Upper lobe of right lung (tissue), 1 donor: ENCODE measurements around the gene SLC7A11. TPM values are rescaled to one million over a fixed set of nuclear protein-coding genes. Genes with fewer than 3 reads are reported as not detected.
"Not testable (repeated sequence)": the region's sequence is repeated elsewhere in the genome, so short reads cannot be mapped to it uniquely, and the experiment has no call there.

Experiments used
- ATAC-seq: fragments of 200-7000 bp; cut with Tn5 transposase; one replicate; pipeline ENCODE4 v1.9.1; 2020; ENCODE audit warnings: mild to moderate bottlenecking, moderate library complexity
- DNase-seq: peaks from one replicate; pipeline ENCODE4 v3.0.0-alpha.2; 2020
- H3K27ac ChIP-seq: fragments of 200-600 bp; one replicate; pipeline ENCODE4 v1.8.0; 2022
- H3K27me3 ChIP-seq: fragments of 200-600 bp; one replicate; pipeline ENCODE4 v1.8.0; 2022; ENCODE audit warnings: mild to moderate bottlenecking
- H3K36me3 ChIP-seq: fragments of 200-600 bp; one replicate; pipeline ENCODE4 v1.8.0; 2022
- H3K4me1 ChIP-seq: fragments of 200-600 bp; one replicate; pipeline ENCODE4 v1.8.0; 2022
- H3K4me3 ChIP-seq: fragments of 200-600 bp; one replicate; pipeline ENCODE4 v1.8.0; 2022; ENCODE audit warnings: mild to moderate bottlenecking
- H3K9me3 ChIP-seq: fragments of 200-600 bp; one replicate; pipeline ENCODE4 v1.8.0; 2022
- intact Hi-C: fragments of 100-400 bp; cut with DNase I; formaldehyde crosslinking; loops from one replicate; pipeline ENCODE4 v1.11.0; 2022
- total RNA-seq: library from RNA; stranded (reverse); fragmentation: NEBNext Ultra II Directional; extraction: Animal tissue kit (Norgen Biotek cat#: 25700); gene quantifications from one replicate; pipeline ENCODE4 v1.2.1, GENCODE V29; 2021
- TF ChIP-seq, protein P1 (sequence below): fragments of 200-600 bp; IDR thresholded peaks from one replicate; pipeline ENCODE4 v1.8.0; 2022; ENCODE audit warnings: antibody characterized with exemption
- donor health status: DM: no; HTN: yes; CAD: no; lungs with severe emphysema.

SLC7A11 gene
- total RNA-seq, 1 donor from 2014 or later, result 3.8 TPM

DNA sequence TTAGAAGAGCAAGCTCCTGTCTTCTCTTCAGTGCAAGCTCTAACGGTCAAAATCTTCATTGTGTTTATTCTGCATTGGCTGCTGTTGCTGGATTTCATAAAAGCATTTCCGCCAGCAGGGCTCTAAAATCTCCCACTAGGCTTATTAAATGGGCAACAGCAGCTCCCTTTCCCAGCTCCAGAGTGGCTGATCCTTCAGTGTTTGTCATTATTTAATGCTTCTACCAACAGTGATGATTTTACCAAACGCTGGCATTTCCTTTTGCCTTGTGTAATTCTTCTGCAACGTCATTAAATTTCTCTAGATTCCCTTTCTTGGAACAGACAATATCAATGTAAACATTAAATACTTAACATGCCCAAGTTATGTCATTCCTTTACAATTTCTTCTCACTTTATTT lies 20.1 kb downstream of the SLC7A11 start:
- ATAC-seq, result no peak

DNA sequence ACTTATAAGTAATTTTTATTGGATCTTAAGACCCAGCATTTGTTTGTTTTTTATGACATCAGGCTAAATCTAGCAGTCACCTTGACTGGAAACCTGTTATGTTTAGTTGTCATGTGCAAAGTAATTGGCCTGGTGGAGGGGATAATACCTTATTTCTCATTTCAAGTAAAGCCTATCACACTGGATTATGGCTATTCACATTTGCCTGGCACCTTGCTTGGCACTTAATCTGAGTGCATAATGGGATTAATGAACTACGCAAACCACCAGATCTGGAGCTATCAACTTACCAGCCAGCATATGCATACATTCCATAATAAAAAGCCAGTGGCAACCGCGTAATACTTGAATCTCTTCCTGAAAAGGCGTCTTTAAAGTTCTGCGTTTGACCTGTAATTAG lies 23.2 kb downstream of the SLC7A11 start:
- TF ChIP-seq, protein P1, sequence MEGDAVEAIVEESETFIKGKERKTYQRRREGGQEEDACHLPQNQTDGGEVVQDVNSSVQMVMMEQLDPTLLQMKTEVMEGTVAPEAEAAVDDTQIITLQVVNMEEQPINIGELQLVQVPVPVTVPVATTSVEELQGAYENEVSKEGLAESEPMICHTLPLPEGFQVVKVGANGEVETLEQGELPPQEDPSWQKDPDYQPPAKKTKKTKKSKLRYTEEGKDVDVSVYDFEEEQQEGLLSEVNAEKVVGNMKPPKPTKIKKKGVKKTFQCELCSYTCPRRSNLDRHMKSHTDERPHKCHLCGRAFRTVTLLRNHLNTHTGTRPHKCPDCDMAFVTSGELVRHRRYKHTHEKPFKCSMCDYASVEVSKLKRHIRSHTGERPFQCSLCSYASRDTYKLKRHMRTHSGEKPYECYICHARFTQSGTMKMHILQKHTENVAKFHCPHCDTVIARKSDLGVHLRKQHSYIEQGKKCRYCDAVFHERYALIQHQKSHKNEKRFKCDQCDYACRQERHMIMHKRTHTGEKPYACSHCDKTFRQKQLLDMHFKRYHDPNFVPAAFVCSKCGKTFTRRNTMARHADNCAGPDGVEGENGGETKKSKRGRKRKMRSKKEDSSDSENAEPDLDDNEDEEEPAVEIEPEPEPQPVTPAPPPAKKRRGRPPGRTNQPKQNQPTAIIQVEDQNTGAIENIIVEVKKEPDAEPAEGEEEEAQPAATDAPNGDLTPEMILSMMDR, result no peak
- no peak overlapping the region for H3K27ac ChIP-seq
- intact Hi-C loops, result no loop called here

More for the DNA sequence above, 20.1 kb downstream of the SLC7A11 start:
- Histone ChIP-seq H3K4me1 (no peaks in the 10 kb centered on the region), H3K27me3 (no peaks in the 10 kb centered on the region), H3K4me3 (no peak overlapping the region), H3K36me3 (no peaks in the 10 kb centered on the region), H3K9me3 (no peaks in the 10 kb centered on the region), H3K27ac (no peak overlapping the region)
- DNase-seq, result no peak
- intact Hi-C loops, result no loop called here
- TF ChIP-seq, protein P1, result no peak

DNA sequence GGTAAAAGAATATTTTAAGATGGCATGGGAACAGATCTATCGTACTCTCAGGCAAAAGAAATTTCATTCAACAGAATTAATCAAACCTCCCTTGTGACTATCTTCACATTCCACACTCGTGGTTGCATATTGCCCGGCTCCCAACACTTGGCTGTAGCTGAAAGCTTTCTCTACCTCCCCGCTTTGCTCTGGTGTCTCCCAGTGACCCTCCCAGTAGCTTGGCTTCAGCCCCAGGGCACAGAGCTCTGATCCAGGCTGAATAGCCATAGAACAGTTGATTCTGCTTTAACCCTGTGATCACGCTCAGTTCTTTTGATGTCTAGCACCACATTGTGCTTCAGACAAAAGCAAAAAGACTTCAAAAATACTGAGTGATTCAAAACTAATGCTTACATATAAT lies 24.6 kb downstream of the SLC7A11 start:
- intact Hi-C loops, result no loop called here

More for the DNA sequence above, 23.2 kb downstream of the SLC7A11 start:
- no peak for ATAC-seq
- no peaks in the 10 kb centered on the region for H3K4me1 ChIP-seq
- H3K27me3 ChIP-seq, result no peaks in the 10 kb centered on the region
- no peaks in the 10 kb centered on the region for H3K9me3 ChIP-seq
- no peak overlapping the region for H3K4me3 ChIP-seq
- DNase-seq, result no peak
- H3K36me3 ChIP-seq, result no peaks in the 10 kb centered on the region

DNA sequence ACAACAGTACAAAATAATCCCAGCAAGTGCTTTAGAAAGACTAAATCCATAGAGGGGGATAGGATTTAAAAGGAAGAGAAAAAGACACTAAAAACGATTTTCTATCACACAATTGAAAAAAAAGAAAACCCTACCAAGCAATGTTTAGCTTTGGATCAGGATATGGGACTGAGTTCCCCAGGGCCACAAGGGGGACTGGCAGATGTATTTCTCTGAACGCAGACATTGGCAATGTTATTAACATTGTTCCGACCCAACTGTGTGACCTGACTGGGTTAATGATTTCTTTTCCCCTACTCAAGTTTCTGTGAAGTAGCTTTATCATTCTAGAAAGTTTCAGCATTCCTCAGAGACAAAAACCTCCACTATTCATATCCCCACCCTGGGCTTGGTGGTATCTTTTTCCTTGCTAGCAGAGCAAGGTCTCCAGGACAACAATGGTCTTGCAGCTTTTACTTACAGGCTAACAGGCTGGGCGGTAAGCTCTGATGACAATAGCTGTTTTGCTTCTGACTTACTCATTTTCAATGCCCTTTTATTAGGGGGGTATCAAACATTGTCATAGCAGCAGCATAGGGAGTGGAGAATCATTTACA lies 25.8 kb downstream of the SLC7A11 start:
- TF ChIP-seq, protein P1, result no peak

More for the DNA sequence above, 24.6 kb downstream of the SLC7A11 start:
- no peak for ATAC-seq
- no peak overlapping the region for H3K27ac ChIP-seq
- no peak for DNase-seq
- H3K4me1 ChIP-seq, result no peaks in the 10 kb centered on the region
- H3K4me3 ChIP-seq, result no peak overlapping the region
- no peaks in the 10 kb centered on the region for H3K9me3 ChIP-seq
- no peaks in the 10 kb centered on the region for H3K27me3 ChIP-seq
- H3K36me3 ChIP-seq, result no peaks in the 10 kb centered on the region
- TF ChIP-seq, protein P1, result no peak

DNA sequence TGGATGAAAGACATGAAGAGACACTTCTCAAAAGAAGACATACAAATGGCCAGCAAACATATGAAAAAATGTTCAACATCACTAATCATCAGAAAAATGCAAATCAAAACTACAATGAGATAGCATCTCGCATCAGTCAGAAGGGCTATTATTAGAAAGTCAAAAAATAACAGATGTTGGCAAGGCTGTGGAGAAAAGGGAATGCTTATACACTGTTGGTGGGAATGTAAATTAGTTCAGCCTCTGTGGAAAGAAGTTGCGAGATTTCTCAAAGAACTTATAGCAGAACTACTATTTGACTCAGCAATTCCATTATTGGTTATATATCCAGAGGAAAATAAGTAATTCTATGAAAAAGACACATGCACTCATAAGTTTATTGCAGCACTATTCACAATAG lies 31.6 kb downstream of the SLC7A11 start:
- H3K4me1 ChIP-seq, ATAC-seq, DNase-seq, H3K9me3 ChIP-seq, H3K27me3 ChIP-seq, intact Hi-C loops, H3K36me3 ChIP-seq, H3K4me3 ChIP-seq, H3K27ac ChIP-seq: not testable (repeated sequence)

More for the DNA sequence above, 25.8 kb downstream of the SLC7A11 start:
- intact Hi-C loops, result no loop called here
- Histone ChIP-seq H3K9me3 (no peaks in the 10 kb centered on the region), H3K27ac (no peak overlapping the region), H3K27me3 (no peaks in the 10 kb centered on the region), H3K4me1 (no peaks in the 10 kb centered on the region), H3K4me3 (no peak overlapping the region), H3K36me3 (no peaks in the 10 kb centered on the region)
- no peak for ATAC-seq
- DNase-seq, result no peak

DNA sequence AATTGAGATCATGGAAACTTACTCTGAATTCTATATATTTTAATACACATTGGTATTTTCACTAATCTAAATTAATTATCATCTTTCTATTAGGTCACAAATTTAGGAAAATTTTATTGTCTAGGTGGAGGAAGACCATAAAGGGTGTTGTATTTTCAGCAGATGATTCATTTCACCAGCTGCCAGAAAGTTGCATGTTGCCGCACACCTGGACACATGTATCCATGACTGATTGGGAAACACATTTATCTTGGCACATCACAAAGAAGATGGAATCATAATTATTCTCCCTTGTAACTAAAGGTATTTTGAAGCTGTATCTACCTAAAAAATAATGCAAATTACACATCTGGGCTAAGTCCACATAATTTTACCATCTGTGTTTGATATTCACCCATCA lies 33.1 kb downstream of the SLC7A11 start:
- intact Hi-C loops, result no loop called here
- H3K4me1 ChIP-seq, result no peaks in the 10 kb centered on the region
- no peaks in the 10 kb centered on the region for H3K36me3 ChIP-seq
- no peak for DNase-seq
- TF ChIP-seq, protein P1, result no peak
- H3K27me3 ChIP-seq, result no peaks in the 10 kb centered on the region
- H3K4me3 ChIP-seq, result no peak overlapping the region
- H3K27ac ChIP-seq, result no peak overlapping the region
- no peaks in the 10 kb centered on the region for H3K9me3 ChIP-seq
- ATAC-seq, result no peak
